Brain microvascular endothelial cell (primary cell): ENCODE data around the gene SGPP1.
"Not testable (repeated sequence)": the region's sequence is repeated elsewhere in the genome, so short reads cannot be mapped to it uniquely, and the experiment has no call there.

Source experiments
- DNase-seq: peaks from one replicate; pipeline ENCODE4 v3.0.0-alpha.2; 2020
- H3K27ac ChIP-seq: fragments of 250-450 bp; sonication (Bioruptor Pico); 2 replicates; pipeline ENCODE4 v1.5.1; 2020; ENCODE audit warnings: mild to moderate bottlenecking, moderate library complexity
- H3K27me3 ChIP-seq: fragments of 250-450 bp; sonication (Bioruptor Pico); replicated peaks from 2 replicates; pipeline ENCODE4 v1.5.1; 2020; ENCODE audit warnings: mild to moderate bottlenecking
- H3K36me3 ChIP-seq: fragments of 250-450 bp; sonication (Bioruptor Pico); replicated peaks from 2 replicates; pipeline ENCODE4 v1.5.1; 2020; ENCODE audit warnings: mild to moderate bottlenecking
- H3K4me3 ChIP-seq: 2 replicates; pipeline ENCODE4 v1.5.1; 2011; ENCODE audit warnings: low read depth, mild to moderate bottlenecking, control low read depth, low read length, moderate library complexity
- in situ Hi-C: cut with HindIII; loops from 2 replicates; pipeline ENCODE4 v1.10.0; 2017; ENCODE audit warnings: low sequenced_read_pairs, low pct_ligation_motif_present
- TF ChIP-seq, protein P1 (sequence below): IDR thresholded peaks from 2 replicates; pipeline ENCODE4 v1.5.1; 2011; ENCODE audit warnings: low read depth, mild to moderate bottlenecking, moderate library complexity, low read length, control low read depth, inconsistent platforms; ENCODE audit errors: missing control alignments

Gene SGPP1

DNA sequence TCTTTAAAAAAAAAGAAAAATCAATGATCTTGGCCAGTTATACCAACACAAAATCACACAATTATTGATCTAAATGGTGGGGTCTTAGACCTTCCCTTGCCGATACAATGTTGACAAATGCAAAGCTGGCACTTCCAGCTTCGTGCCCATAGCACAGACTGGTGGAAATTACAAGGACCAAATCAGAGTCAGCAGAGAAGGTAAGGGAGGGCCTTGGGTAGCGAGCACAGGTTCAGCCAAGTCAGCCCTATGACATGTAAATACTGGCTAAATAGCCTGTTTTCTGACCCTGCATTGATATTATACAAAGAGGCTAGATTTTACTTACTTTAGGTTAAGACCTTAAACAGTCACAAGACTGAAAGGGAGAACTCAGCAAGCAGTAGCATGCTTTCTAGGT is 55.9 kb downstream of the SGPP1 start:
- DNase-seq, result no peak
- H3K27me3 ChIP-seq, result no peaks in the 10 kb centered on the region
- in situ Hi-C loops, result no loop called here
- H3K27ac ChIP-seq, result no peak overlapping the region
- TF ChIP-seq, protein P1, sequence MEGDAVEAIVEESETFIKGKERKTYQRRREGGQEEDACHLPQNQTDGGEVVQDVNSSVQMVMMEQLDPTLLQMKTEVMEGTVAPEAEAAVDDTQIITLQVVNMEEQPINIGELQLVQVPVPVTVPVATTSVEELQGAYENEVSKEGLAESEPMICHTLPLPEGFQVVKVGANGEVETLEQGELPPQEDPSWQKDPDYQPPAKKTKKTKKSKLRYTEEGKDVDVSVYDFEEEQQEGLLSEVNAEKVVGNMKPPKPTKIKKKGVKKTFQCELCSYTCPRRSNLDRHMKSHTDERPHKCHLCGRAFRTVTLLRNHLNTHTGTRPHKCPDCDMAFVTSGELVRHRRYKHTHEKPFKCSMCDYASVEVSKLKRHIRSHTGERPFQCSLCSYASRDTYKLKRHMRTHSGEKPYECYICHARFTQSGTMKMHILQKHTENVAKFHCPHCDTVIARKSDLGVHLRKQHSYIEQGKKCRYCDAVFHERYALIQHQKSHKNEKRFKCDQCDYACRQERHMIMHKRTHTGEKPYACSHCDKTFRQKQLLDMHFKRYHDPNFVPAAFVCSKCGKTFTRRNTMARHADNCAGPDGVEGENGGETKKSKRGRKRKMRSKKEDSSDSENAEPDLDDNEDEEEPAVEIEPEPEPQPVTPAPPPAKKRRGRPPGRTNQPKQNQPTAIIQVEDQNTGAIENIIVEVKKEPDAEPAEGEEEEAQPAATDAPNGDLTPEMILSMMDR, result no peak
- H3K36me3 ChIP-seq, result no peaks in the 10 kb centered on the region
- no peak overlapping the region for H3K4me3 ChIP-seq

- Histone ChIP-seq H3K27ac (no peak overlapping the region), H3K27me3 (no peaks in the 10 kb centered on the region), H3K4me3 (no peak overlapping the region), H3K36me3 (no peaks in the 10 kb centered on the region)
- TF ChIP-seq, protein P1, result no peak
- in situ Hi-C loops, result no loop called here
- no peak for DNase-seq
These were observed 57.2 kb downstream of the SGPP1 start for GRCh38 chr14:63670692-63671091.

DNA sequence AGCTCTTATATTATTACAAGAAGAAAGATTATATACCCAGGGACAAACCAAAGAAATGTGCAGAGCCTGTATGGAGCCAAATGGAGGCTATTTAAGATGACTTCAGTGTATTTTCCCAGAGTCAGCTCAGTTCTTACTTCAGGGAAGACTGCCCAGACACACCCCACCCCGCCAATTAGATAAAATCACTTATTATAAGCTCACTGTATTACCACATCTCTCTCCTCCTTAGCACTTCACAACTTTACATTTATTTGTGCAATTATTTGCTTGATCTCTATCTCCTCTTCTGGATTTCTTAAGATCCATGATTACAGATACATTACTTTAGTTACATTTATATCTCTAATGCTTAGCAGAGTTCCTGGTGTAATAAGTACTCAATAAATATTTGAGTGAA is 61.5 kb downstream of the SGPP1 start:
- Histone ChIP-seq H3K27ac (no peak overlapping the region), H3K27me3 (no peaks in the 10 kb centered on the region), H3K36me3 (no peaks in the 10 kb centered on the region), H3K4me3 (no peak overlapping the region)
- in situ Hi-C loops, result no loop called here
- TF ChIP-seq, protein P1, result no peak
- DNase-seq, result no peak

DNA sequence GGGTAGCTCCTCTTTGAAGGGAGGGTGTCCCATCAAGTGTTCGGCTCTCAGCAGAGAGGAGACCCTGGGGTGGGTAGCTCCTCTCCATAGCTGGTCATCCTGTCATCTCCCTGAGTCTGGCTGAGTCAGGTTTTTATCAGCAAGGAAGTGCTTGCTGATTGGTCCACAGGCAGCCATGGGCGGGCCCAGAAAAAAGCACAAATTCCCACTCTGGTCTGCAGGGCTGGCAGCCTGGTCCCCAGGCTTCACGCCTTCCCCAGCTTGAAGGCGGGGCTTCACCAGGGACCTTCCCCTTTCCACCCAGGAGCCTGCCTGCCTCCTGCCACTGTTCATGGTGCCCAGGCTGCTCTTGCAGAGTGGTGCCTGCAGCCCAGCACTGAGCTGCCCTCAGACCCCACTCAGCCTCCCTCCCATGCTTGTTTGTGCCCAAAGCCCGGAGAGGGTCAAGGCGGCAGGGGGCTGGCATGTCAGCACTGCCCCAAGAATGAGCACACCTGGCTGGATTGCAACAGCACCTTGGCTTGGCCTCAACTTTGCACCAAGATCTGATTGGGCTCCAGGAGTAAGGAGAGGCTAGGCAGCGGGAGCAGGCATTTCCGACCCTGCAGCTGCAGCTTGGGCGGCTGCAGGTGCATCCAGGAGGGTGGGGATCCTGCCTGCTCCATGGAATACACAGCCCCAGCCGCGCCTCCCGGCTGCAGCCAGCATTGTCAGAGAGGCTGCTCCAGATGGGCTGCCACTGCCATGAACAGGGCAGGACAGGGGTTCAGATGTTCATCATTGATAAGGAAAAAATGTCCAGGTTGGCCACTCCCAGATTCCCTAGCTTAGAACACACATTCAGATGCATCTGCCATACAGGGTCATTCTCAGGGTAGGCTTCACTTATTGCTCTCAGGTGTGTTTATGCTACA is 64.2 kb downstream of the SGPP1 start:
- in situ Hi-C loops, result no loop called here
- Histone ChIP-seq H3K4me3 (no peak overlapping the region), H3K27ac (no peak overlapping the region), H3K27me3 (no peaks in the 10 kb centered on the region), H3K36me3 (no peaks in the 10 kb centered on the region)
- TF ChIP-seq, protein P1, result no peak
- no peak for DNase-seq

- no peaks in the 10 kb centered on the region for H3K36me3 ChIP-seq
These were observed 65.1 kb downstream of the SGPP1 start for GRCh38 chr14:63662776-63663175.

DNA sequence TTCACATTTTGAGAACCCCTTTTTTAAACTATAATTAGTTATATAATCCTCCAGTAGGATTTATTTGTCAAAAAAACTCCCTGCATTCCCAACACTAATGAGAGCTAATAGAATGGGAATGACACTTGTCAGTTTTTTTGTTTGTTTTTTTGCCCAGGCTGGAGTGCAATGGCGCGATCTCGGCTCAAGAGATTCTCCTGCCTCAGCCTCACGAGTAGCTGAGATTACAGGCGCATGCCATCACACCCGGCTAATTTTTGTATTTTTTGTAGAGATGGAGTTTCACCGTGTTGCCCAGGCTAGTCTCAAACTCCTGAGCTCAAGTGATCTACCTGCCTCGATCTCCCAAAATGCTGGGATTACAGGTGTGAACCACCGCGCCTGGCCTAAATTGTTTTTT is 66.0 kb downstream of the SGPP1 start:
- H3K4me3 ChIP-seq, H3K27me3 ChIP-seq, H3K36me3 ChIP-seq, in situ Hi-C loops, H3K27ac ChIP-seq, DNase-seq: not testable (repeated sequence)

More at GRCh38 chr14:63662776-63663175, 65.1 kb downstream of the SGPP1 start:
- TF ChIP-seq, protein P1, result no peak
- in situ Hi-C loops, result no loop called here
- H3K27me3 ChIP-seq, result no peaks in the 10 kb centered on the region
- H3K4me3 ChIP-seq, result no peak overlapping the region
- DNase-seq, result no peak
- no peak overlapping the region for H3K27ac ChIP-seq
